AG04450 (cell line): Measurements from ENCODE around the gene C6orf62. TPM values are rescaled to one million over a fixed set of nuclear protein-coding genes. Genes with fewer than 3 reads are reported as not detected.
"Not testable (repeated sequence)": the region's sequence is repeated elsewhere in the genome, so short reads cannot be mapped to it uniquely, and the experiment has no call there.

Experiments
- CTCF ChIA-PET: fragments of 300-600, 350-600 bp; formaldehyde crosslinking; extraction: SDS; loops from one replicate; lab custom pipeline; 2022; ENCODE audit warnings: antibody characterized with exemption, inconsistent platforms; lab: Charles Lee
- POLR2A ChIA-PET: fragments of 350-600 bp; formaldehyde crosslinking; extraction: SDS; loops from one replicate; lab custom pipeline; 2021; ENCODE audit warnings: antibody characterized with exemption, inconsistent platforms; lab: Yijun Ruan, JAX
- DNase-seq: peaks from one replicate; pipeline ENCODE4 v3.0.0-alpha.2; 2011; ENCODE audit warnings: low read depth, low spot score
- H3K27ac ChIP-seq: one replicate; pipeline ENCODE4 v1.5.1; 2012; ENCODE audit warnings: low read depth, low read length, control low read depth
- H3K27me3 ChIP-seq: one replicate; pipeline ENCODE4 v1.6.0; 2012; ENCODE audit warnings: low read length; ENCODE audit not compliant: control insufficient read depth, insufficient read depth
- H3K4me3 ChIP-seq: 2 replicates; pipeline ENCODE4 v1.5.1; 2011; ENCODE audit warnings: mild to moderate bottlenecking, low read depth, low read length, control low read depth
- H3K9me3 ChIP-seq: 2 replicates; pipeline ENCODE4 v1.5.1; 2012; ENCODE audit warnings: low read length; ENCODE audit not compliant: control insufficient read depth, insufficient read depth
- polyA plus RNA-seq: library from polyadenylated mRNA; depleted of rRNA; stranded (reverse); fragments of >200 nt; gene quantifications from 2 replicates; pipeline ENCODE4 v1.2.3, GENCODE V29; 2011
- TF ChIP-seq, protein P1 (sequence below): IDR thresholded peaks from 2 replicates; pipeline ENCODE4 v1.5.1; 2011; ENCODE audit warnings: low read depth, low read length, control low read depth, inconsistent platforms

The C6orf62 gene
- polyA plus RNA-seq, 1 experiment = 111 TPM

- peaks cover 13% of the 10 kb centered on the region for H3K9me3 ChIP-seq
- no peak for DNase-seq
- TF ChIP-seq, protein P1, sequence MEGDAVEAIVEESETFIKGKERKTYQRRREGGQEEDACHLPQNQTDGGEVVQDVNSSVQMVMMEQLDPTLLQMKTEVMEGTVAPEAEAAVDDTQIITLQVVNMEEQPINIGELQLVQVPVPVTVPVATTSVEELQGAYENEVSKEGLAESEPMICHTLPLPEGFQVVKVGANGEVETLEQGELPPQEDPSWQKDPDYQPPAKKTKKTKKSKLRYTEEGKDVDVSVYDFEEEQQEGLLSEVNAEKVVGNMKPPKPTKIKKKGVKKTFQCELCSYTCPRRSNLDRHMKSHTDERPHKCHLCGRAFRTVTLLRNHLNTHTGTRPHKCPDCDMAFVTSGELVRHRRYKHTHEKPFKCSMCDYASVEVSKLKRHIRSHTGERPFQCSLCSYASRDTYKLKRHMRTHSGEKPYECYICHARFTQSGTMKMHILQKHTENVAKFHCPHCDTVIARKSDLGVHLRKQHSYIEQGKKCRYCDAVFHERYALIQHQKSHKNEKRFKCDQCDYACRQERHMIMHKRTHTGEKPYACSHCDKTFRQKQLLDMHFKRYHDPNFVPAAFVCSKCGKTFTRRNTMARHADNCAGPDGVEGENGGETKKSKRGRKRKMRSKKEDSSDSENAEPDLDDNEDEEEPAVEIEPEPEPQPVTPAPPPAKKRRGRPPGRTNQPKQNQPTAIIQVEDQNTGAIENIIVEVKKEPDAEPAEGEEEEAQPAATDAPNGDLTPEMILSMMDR = no peak
- ChIA-PET CTCF (no interaction called here), POLR2A (interaction anchor here (1.4 kb wide), 1 partner anchor 9 kb away, joined by 4 read pairs; no protein-coding TSS in a partner anchor)
- H3K4me3 ChIP-seq = no peak overlapping the region
- H3K27ac ChIP-seq = no peak overlapping the region
- no peaks in the 10 kb centered on the region for H3K27me3 ChIP-seq
These were observed 15.2 kb upstream of the C6orf62 start for GRCh38 chr6:24734166-24734565.

GRCh38 chr6:24731456-24732134 is 12.6 kb upstream of the C6orf62 start:
- H3K9me3 ChIP-seq = peaks cover 13% of the 10 kb centered on the region
- H3K27me3 ChIP-seq, DNase-seq, POLR2A ChIA-PET, H3K27ac ChIP-seq, CTCF ChIA-PET, H3K4me3 ChIP-seq: not testable (repeated sequence)

GRCh38 chr6:24730653-24731052 is 11.7 kb upstream of the C6orf62 start:
- POLR2A ChIA-PET, H3K27ac ChIP-seq, DNase-seq, H3K4me3 ChIP-seq, H3K27me3 ChIP-seq: not testable (repeated sequence)
- peaks cover 13% of the 10 kb centered on the region for H3K9me3 ChIP-seq
- CTCF ChIA-PET = interaction anchor here (2.1 kb wide), 1 partner anchor 150 kb away, joined by 7 read pairs; no protein-coding TSS in a partner anchor

GRCh38 chr6:24723270-24723669 is 4.3 kb upstream of the C6orf62 start:
- no peaks in the 10 kb centered on the region; the same call in 1 of the 2 replicates for H3K9me3 ChIP-seq
- H3K27me3 ChIP-seq = no peaks in the 10 kb centered on the region
- ChIA-PET CTCF (interaction anchor here (1.5 kb wide), 2 partner anchors 295 to 348 kb away, joined by 4 read pairs; no protein-coding TSS in a partner anchor), POLR2A (no interaction called here)
- H3K4me3 ChIP-seq = no peak overlapping the region
- TF ChIP-seq, protein P1 = no peak
- no peak for DNase-seq
- H3K27ac ChIP-seq = no peak overlapping the region

GRCh38 chr6:24721461-24722215 is 2.7 kb upstream of the C6orf62 start:
- no peaks in the 10 kb centered on the region for H3K27me3 ChIP-seq
- CTCF ChIA-PET = interaction anchor here (0.6 to 1.5 kb wide), 2 partner anchors 290 to 349 kb away, joined by 4 to 9 read pairs; no protein-coding TSS in a partner anchor
- H3K4me3 ChIP-seq = peak overlapping the region; percentile 74
- TF ChIP-seq, protein P1 = no peak
- POLR2A ChIA-PET = interaction anchor here (0.6 to 1.3 kb wide), 4 partner anchors 12 to 1439 kb away, joined by 3 to 14 read pairs (median 5); no protein-coding TSS in a partner anchor
- no peak for DNase-seq
- no peaks in the 10 kb centered on the region; the same call in 1 of the 2 replicates for H3K9me3 ChIP-seq
- H3K27ac ChIP-seq = peak overlapping the region; percentile 99
